GM18907 (cell line): ENCODE measurements around the gene APOBEC3A.
"Not testable (repeated sequence)": the region's sequence is repeated elsewhere in the genome, so short reads cannot be mapped to it uniquely, and the experiment has no call there.

Experiments
- ATAC-seq: cut with Tn5 transposase; IDR thresholded peaks from one replicate; pipeline ENCODE4 v1.9.1; 2021; ENCODE audit warnings: mild to moderate bottlenecking, moderate library complexity; ENCODE audit not compliant: unreplicated experiment

APOBEC3A gene

DNA sequence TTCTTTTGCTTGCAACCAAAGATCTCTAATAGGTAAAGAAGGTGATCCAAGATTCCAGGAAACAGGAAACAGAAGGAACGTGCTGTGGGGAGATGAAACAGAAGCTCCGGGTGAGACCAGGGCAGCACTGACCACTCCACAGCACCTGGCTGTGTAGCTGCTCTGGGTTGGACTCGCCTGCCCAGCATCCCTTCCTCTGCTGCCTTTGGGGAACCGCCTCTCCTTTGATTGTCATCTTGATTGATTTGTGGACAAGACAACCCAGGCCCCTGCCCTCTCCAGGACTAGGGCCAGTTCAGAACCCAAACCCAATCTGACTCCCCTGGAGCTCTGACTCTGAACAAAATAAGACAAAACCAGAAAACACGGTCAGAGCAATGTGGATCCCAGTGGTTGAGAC, 14.7 kb upstream of the APOBEC3A start:
- no peak for ATAC-seq

DNA sequence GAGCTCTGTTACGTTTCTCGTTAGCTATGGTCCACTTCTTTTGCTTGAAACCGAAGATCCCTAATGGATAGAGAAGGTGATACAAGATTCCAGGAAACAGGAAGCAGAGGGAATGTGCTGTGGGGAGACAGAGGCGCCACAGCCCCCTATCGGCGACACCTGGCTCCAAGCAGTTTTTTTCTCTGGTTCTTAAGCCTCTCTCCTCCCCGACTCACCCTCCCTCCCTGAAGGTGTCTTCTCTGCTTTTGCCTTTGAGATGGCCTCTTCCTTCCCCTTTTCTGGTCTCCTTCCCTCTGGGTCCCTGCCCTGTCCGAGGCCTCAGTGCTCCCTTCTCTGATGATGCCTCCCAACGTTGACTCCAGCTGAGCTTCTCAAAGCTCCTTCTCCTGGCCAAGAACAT, 14.2 kb upstream of the APOBEC3A start:
- no peak for ATAC-seq

DNA sequence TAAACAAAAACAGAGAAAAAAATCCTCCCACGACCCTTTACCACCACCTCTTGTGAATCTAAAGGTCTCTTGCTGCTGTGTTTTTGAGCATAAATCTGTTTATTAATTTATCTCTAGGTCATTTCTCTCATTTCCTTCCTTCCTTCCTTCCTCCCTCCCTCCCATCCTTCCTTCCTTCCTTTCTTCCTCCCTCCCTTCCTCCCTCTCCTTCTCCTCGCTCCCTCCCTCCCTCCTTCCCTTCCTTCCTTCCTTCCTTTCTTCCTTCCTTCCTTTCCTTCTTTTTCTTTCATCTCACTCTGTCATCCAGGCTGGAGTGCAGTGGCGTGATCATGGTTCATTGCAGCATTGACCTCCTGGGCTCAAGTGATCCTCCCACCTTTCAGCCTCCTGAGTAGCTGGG, 13.5 kb upstream of the APOBEC3A start:
- ATAC-seq: no peak

DNA sequence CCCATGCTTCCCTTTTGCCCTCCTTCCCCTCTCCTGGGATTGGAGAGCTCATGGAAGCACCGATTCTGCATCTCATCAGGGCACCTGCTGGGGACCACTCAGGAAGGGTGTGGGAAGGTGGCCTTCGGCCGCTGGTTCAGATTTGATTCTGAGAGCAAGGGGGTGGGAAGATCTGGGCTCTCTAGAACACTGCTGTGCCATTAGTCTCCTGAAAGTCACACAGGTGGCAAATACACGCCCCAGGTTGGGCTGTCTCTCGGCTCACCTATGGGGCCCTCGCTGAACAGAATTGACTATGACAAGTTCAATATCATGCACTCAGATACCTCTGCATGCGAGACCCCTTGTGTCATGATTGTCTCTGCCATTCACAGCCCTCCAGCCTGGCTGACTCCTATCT, 12.8 kb upstream of the APOBEC3A start:
- no peak for ATAC-seq

DNA sequence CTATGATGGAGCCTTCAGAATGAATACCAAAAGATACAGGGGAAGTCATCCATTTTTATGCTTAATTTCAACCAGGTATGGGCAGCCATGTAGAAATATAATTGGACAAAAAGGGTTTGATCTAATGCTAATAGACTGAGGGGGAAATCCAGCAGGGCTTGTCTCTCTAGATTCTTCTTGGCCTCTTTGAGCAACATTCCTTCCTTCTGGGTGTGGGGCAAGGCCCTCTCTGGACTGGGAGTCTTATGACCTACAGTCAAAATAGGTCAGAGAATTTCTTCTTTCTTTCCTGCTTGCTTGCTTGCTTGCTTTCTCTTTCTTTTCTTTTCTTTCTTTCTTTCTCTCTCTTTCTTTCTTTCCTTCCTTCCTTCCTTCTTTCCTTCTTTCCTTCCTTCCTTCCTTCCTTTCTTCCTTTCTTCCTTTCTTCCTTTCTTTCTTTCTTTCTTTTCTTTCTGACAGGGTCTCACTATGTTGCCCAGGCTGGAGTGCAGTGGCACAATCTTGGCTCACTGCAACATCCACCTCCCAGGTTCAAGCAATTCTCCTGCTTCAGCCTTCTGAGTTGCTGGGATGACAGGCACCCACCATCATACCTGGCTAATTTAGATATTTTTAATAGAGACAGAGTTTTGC, 11.6 kb upstream of the APOBEC3A start:
- not testable (repeated sequence) for ATAC-seq

DNA sequence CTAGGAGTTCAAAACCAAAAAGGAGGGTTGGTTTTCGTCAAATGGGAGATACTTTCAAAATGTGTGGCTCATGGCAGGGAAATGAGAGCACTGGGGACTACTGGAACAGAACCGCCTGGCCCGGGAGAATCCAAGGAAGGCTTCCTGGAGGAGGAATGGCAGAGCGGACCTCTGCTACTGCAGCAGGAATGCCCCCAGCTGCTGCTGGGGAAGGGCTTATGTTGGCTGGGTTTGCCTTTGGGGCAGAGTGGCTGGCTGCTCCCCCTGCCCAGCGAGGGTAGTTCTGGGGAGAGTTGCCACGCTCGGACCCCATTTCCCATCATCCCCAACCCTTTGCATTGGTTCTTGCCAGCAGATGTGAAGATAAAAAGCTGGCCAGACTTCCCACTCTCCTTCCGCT, 10.6 kb upstream of the APOBEC3A start:
- no peak for ATAC-seq

DNA sequence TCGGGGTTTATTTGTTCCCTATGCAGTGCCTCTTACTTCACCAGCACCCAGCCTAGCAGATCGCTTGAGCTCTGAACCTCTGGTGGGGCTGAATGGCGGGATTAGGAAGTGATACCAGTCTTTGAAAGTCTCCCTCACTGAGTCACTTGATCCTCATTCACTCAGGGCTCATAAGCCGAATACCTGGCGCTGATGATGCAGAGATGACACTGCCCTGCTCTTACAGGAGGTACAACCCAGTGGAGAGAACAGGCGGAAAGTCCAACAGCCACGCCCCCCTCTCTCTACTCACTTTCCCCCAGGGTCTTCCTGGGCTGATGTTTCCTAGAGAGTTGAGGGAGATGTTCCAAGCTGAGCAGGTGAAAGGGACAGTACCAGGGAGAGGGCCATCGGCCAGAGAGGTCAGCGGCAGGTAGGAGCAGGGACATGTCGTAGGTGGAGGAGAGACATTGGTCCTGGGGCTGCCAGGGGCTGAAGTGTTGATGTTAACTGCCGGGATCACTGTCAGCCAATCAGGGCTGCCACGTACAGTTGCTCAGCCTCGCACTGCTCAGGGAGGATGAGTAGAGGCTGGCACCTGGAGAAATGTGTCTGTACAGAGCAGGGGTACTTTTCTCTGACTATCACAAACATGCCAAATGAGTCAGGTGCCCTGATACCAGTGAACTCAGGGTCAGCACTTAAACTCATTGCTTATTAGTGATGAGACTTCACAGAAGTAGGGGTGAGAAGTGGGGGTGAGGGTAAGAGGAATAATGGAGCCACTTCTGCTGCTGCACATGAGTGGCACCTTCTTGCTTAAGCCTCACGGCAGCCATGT, 9.9 kb upstream of the APOBEC3A start:
- ATAC-seq: no peak

DNA sequence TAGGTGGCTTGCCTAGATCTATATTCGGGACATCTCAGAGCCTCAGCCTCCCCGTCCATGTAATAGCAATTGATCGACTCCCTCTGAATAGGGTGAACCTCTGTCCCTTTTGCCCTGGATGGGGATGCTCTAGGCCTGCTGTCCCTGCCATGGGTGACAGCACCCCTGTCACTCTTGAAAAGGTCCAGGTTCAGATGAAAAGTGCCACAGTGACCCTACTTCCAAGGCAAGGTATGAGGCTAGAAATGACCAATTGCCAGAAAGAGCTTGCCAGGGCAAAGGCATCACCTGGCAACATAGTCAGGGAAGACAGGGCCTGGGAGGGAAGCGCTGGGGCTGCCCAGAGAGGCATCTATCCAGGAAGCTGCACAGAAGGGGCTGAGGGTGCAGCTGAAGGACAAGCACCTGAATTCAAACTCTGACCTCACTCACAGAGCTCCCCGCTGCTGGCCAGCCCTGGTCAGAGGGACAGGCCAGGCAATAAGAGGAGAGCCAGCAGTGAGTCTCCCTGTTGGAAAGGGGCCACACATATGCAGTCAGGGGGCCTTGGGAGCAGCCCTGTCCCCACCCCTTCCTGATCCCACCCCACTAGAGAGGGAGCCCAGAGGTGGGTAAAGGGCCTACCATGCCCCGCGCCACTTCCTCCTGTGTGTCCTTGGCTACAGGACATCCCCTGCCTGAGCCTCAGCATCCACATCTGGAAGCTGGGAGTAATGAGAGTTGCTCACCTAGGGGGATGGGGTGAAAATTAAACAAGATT, 9.0 kb upstream of the APOBEC3A start:
- no peak for ATAC-seq

DNA sequence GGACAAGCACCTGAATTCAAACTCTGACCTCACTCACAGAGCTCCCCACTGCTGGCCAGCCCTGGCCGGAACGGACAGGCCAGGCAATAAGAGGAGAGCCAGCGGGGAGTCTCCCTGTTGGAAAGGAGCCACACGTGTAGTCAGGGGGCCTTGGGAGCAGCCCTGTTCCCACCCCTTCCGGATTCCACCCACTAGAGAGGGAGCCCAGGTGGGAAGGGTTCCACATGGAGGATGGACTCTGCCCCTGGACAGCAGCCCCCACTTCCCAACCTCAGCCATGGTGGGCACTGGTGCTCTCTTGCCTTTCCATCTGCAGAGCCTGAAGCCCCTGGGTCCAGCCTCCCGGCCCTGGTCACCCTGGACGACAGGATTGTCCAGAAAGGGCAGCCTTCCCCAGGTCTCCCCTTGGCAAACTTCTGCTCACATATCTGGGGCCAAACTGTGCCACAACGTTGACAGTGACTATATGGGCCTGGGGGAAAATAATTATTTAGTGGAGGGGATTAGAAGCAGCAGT, 7.5 kb upstream of the APOBEC3A start:
- no peak for ATAC-seq

DNA sequence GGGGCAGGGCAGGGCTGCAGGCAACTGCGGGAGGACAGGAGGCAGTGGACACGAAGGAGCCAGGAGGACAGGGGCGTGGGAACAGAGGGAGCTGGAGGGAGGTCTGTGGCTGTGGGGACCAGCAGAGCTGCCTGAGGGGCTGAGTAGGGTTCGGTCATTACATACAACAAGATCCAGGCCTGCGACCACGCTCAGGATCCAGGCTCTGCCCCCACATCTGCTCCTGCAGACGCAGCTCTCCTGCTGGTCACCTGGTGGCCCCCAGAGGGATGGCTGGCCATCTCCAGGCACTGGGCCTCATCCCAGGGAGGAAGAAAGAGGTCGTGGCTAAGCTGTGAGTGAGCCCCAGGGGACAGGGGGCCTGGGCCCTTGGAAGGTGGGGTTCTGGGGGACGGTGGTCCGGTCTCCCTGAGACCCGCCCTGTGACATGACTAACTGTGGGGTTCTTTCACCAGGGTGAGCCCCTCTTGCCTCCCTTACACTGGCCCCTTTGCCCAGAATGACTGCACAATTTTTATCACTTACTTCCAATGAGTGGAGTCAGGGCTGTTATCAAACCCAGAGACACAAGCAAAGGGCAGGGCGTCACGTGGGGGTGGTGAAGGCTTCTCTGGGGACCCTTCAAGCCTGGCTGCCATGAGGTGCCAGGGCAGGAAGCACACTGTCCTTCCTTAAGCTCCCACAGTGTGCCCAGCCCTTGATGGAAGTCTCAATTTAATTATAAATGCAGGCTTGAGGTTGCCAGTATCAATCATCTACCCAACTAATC, 6.7 kb upstream of the APOBEC3A start:
- no peak for ATAC-seq

DNA sequence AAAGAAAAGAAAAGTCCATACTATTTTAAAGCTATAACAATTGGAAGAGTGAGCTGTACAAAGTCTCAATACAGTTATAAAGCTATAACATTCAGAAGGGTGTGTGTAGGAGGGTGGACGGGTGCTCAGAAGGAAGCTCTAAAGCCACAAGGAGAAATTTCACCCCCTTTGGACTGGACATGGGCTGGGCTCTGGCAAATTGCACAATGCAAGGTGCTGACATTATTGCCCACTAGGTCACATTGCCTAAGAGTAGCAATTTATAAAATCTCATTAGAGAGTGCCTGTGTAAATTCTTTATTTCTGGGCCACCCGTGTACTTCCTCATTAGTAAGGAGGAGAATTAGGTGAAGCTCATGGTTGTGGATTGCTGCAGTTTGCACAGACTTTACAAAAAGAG, 5.7 kb upstream of the APOBEC3A start:
- no peak for ATAC-seq

DNA sequence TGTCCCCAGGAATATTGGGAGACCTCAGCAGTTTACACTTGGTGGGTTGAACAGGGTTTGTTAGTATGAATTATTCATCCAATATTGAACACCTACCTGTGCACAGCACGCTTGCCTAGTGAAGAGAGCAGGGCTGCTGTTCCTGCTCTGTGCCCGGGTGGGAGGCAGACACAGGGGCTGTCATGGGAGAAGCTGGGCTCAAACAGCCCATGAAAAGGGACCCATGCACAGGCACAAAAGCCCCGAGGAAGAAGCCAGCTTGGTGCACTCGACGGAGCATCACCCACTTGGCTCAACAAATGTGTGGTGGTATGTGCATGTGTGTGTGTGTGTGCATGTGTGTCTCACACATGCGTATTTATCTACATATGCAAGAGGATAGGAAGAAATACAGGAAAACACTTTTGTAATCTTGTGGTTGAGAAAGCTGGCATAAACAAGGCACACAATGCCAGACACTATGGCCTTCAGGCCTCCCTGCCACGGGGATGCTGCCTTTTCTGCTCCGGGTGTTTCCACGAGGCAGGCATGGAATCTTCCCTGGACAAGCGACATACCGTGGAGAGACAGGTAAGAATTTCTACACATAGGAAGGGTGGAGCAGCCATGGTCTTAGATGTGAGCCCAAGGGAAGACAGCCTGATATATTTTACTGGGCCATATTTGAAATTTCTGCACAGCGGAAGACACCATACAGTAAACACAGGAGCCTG, 5.0 kb upstream of the APOBEC3A start:
- ATAC-seq: no peak

DNA sequence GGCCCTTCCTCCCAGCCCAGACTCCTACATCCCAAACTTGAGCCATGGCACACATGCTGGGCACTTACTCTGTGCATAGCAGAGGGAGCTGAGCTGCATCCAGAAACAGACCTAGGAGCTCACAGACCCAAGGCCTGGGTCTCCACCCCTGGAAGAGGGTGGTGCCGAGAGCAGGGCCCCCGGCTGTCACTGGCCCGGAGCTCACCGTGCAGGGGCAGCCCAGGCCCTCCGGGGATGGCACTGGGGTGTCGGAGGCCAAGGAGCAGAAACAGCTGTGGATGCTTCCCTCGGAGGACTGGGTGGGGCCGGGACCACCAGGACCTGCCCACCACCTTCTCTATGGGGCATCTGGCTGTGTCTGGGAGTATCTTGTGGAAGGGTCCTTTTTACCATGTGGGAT, 4.3 kb upstream of the APOBEC3A start:
- no peak for ATAC-seq

DNA sequence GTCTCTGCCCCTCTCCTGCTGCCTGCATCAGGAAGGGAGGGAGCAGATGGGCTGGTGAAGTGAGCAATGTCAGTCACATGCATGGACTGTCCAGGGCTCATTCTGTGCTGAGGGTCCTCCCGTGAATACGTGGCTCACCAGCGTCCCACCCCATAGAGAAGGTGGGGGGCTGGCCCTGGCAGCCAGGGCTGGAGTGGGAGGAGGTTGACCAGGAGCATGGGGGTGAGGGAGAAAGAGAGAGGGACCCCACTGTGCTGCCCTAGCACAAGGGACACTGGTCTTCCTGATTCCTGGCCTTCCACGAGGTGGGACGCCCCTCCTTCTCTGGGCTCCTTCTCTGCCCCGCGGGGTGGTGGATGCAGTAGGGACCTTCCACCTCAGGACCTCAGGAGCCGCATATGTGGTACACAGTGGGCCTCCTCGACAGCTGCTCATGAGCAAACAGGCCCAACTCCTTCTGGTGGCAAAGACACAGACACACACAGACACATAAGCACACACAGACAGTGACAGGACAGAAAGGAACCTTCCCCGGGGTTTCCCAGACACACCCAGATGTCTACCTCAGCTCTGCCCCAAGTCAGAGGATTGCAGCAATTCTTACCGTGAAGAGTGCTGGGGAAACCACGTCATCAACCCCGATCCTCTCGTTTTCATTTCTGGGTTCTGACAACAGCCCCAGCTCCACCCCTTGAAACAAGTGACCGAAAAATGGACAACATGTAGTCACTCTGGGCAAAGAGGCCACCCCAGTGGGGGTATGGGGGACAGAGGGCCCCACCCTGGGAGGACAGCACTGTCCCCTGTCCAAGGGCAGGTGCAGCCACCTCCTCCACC, 3.6 kb upstream of the APOBEC3A start:
- peak; percentile 61 for ATAC-seq

DNA sequence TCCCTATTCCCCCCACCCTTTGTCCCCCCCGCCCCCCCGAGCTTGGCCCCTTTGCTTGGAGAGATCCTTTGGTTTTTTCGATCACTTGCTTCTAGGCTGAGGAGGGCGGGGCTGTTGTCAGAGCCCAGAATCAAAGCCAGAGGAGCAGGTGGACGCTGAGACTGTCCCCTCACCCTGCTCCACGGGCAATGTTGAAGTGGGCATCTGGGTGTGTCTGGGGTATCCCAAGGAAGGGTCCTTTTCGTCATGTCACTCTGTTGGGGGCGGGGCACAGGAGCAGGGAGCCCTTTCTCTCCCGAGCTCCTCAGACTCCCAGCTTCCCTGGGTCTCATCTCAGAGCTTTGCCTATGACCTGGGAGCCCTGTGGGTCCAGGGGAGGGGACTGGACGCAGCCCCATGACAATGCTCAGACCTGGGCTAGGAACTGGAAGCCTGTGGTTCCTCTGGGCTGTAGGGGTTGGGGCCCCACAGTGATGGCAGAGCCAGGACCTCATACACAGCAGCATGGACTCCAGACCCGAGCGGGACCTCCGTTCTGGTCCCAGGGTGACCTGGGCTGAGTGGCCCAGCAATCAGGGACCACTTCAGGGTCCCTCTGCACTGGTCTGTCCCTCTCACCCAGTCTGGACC, 2.9 kb upstream of the APOBEC3A start:
- ATAC-seq: no peak

DNA sequence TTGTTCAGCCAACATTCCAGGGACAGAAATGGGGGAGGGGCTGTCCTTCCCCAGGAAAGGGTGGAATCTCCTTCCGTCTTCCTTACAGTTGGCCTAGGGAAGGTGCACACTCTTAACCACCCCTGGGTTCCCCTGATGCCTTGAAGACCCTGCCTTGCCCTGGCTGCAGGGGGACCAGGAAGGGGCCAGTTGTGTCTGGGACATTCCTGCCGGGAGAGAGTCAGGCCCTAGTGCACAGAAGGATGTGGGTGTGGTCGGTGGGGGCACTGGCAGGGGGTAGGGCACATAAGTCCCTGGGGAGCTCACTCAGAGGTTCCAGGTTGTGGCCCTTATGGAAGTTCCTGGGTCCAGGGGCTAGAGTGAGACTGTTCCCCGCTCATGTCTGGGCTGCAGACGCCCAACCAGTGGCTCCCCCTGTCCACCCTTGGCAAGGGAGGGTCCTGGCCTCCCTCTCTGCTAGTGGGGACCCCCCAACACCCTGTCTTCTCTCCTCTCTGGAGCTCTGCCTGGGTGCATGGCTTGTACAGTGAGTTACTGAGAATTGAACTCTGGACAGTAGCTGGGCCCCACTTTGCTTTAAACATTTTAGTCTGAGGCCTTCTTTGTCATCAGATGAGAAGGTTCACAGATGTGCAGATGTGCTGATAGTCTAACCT, 2.0 kb upstream of the APOBEC3A start:
- ATAC-seq: no peak

DNA sequence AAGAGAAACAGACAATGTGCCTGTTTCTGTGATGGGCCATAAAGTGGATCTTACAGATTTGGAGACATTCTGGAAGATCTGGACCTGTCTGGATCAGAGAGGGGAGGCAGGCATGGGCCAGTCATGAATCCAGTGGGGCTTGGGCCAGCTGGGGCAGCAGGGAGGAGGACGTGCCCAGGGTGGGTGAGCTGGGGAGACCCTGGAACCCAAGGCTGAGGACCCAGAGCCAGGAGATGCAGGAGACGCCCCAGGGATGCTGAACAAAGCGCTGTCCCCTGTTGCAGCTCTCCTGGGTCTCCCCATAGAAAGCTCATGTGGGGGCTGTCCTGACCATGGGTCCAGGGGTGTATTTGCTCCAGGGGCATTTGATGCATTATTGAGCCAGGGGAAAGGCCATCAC, 1.5 kb upstream of the APOBEC3A start:
- ATAC-seq: no peak

DNA sequence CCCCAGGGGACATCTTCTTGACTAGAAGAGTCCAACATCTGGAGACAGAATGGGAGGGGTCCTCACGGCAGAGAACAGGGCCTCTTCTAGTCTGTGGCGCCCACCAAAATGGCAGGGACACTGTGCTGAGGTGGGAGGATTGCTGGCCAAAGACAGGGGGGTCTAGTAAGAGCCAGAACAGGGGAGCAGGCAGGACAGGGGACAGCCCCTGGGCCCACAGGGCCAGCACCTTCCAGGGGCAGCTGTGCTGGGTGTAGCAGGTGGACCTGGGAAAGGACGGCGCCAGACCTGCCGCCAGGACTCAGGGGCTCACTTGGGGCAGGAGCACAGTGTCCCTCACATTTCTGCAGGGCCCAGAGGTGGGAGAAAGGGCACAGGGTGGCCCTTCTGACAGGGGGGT, 858 bp upstream of the APOBEC3A start:
- ATAC-seq: no peak
